Glutamatergic neuron (in vitro differentiated cells): ENCODE data around the gene C17orf50. TPM values are rescaled to one million over a fixed set of nuclear protein-coding genes. Genes with fewer than 3 reads are reported as not detected.
A peak's percentile ranks its signal among the peaks of the same experiment; 100 is the strongest.

Experiments
- DNase-seq: peaks from one replicate; pipeline ENCODE4 v3.0.0; 2022
- H3K27ac Mint-ChIP-seq: one replicate; pipeline ENCODE4 v1.8.0; 2020; ENCODE audit warnings: mild to moderate bottlenecking, mixed read lengths, inconsistent platforms; ENCODE audit not compliant: unreplicated experiment
- H3K27me3 Mint-ChIP-seq: one replicate; pipeline ENCODE4 v1.8.0; 2020; ENCODE audit warnings: mild to moderate bottlenecking, moderate library complexity, mixed read lengths, inconsistent platforms; ENCODE audit not compliant: unreplicated experiment
- H3K36me3 Mint-ChIP-seq: one replicate; pipeline ENCODE4 v1.8.0; 2020; ENCODE audit warnings: mild to moderate bottlenecking, mixed read lengths, inconsistent platforms; ENCODE audit not compliant: unreplicated experiment
- H3K4me1 Mint-ChIP-seq: one replicate; pipeline ENCODE4 v1.8.0; 2020; ENCODE audit warnings: mild to moderate bottlenecking, low read depth, mixed read lengths, inconsistent platforms; ENCODE audit not compliant: unreplicated experiment
- H3K4me3 Mint-ChIP-seq: one replicate; pipeline ENCODE4 v1.8.0; 2020; ENCODE audit warnings: mild to moderate bottlenecking, mixed read lengths, inconsistent platforms; ENCODE audit not compliant: unreplicated experiment
- H3K9me3 Mint-ChIP-seq: one replicate; pipeline ENCODE4 v1.8.0; 2020; ENCODE audit warnings: mild to moderate bottlenecking, moderate library complexity, mixed read lengths, inconsistent platforms; ENCODE audit not compliant: unreplicated experiment
- CTCF ChIP-seq: fragments of 200-600 bp; sonication (generic); IDR thresholded peaks from one replicate; pipeline ENCODE4 v1.5.0; 2021; ENCODE audit not compliant: partially characterized antibody, unreplicated experiment
- total RNA-seq: library from RNA; stranded (reverse); fragmentation: NEBNext Ultra II Directional; extraction: Animal tissue kit (Norgen Biotek cat#: 25700); gene quantifications from one replicate; pipeline ENCODE4 v1.2.1, GENCODE V29; 2021; ENCODE audit not compliant: unreplicated experiment

The C17orf50 gene
- total RNA-seq, 1 donor from 2014 or later: not detected

GRCh38 chr17:35795007-35795870 is 34.6 kb downstream of the C17orf50 start, which contains the start of gene MMP28:
TSS of gene MMP28 (minus strand) at chr17:35795641. CDS start at chr17:35795377, 264 bp downstream.
- Mint-ChIP-seq H3K27ac (no peak within 1 kb of the TSS), H3K4me1 (peaks cover 2% of the 10 kb centered on the region), H3K36me3 (peaks cover 7% of the 10 kb centered on the region), H3K4me3 (peak within 1 kb of the TSS; percentile 75), H3K27me3 (peaks cover 30% of the 10 kb centered on the region), H3K9me3 (no peaks in the 10 kb centered on the region)
- DNase-seq: peak; percentile 66
- no peak for TF ChIP-seq CTCF

GRCh38 chr17:35795871-35796265 is 35.2 kb downstream of the C17orf50 start:
- H3K9me3 Mint-ChIP-seq: no peaks in the 10 kb centered on the region
- no peak for DNase-seq
- H3K36me3 Mint-ChIP-seq: peaks cover 7% of the 10 kb centered on the region
- no peak for TF ChIP-seq CTCF
- H3K4me3 Mint-ChIP-seq: peak overlapping the region; percentile 75
- H3K4me1 Mint-ChIP-seq: peaks cover 3% of the 10 kb centered on the region
- H3K27ac Mint-ChIP-seq: no peak overlapping the region
- H3K27me3 Mint-ChIP-seq: peaks cover 30% of the 10 kb centered on the region

- no peak for DNase-seq
- no peaks in the 10 kb centered on the region for H3K9me3 Mint-ChIP-seq
Observed at GRCh38 chr17:35796942-35797341, 36.3 kb downstream of the C17orf50 start.

GRCh38 chr17:35797370-35797769 is 36.7 kb downstream of the C17orf50 start:
- Mint-ChIP-seq H3K27me3 (peaks cover 26% of the 10 kb centered on the region), H3K9me3 (no peaks in the 10 kb centered on the region), H3K4me1 (peaks cover 11% of the 10 kb centered on the region), H3K36me3 (peaks cover 7% of the 10 kb centered on the region), H3K27ac (no peak overlapping the region), H3K4me3 (no peak overlapping the region)
- DNase-seq: no peak
- TF ChIP-seq CTCF: no peak

More at GRCh38 chr17:35796942-35797341, 36.3 kb downstream of the C17orf50 start:
- peaks cover 7% of the 10 kb centered on the region for H3K36me3 Mint-ChIP-seq
- no peak overlapping the region for H3K4me3 Mint-ChIP-seq
- no peak overlapping the region for H3K27ac Mint-ChIP-seq
- peaks cover 28% of the 10 kb centered on the region for H3K27me3 Mint-ChIP-seq
- TF ChIP-seq CTCF: no peak
- peaks cover 10% of the 10 kb centered on the region for H3K4me1 Mint-ChIP-seq

GRCh38 chr17:35797918-35798317 is 37.2 kb downstream of the C17orf50 start:
- H3K36me3 Mint-ChIP-seq: peaks cover 7% of the 10 kb centered on the region
- H3K4me1 Mint-ChIP-seq: peaks cover 11% of the 10 kb centered on the region
- H3K27ac Mint-ChIP-seq: no peak overlapping the region
- no peaks in the 10 kb centered on the region for H3K9me3 Mint-ChIP-seq
- peaks cover 26% of the 10 kb centered on the region for H3K27me3 Mint-ChIP-seq
- H3K4me3 Mint-ChIP-seq: no peak overlapping the region
- no peak for DNase-seq
- no peak for TF ChIP-seq CTCF
